WTC11 (cell line): ENCODE data around the gene PLEKHM3. TPM values are rescaled to one million over a fixed set of nuclear protein-coding genes. Genes with fewer than 3 reads are reported as not detected.

Experiments
- ATAC-seq: fragments of 200-7000 bp; cut with Tn5 transposase; 2 replicates; pipeline ENCODE4 v1.10.0; 2021; ENCODE audit warnings: mild to moderate bottlenecking, moderate library complexity
- CTCF ChIA-PET: fragments of 300-600 bp; sonication (Branson Sonifier 250); formaldehyde crosslinking; loops from one replicate; lab custom pipeline; 2021; ENCODE audit warnings: antibody characterized with exemption; lab: Charles Lee
- POLR2A ChIA-PET: fragments of 350-600 bp; sonication (Branson Sonifier 250); formaldehyde crosslinking; loops from one replicate; lab custom pipeline; 2021; ENCODE audit warnings: antibody characterized with exemption; lab: Charles Lee
- DNase-seq: peaks from one replicate; pipeline ENCODE4 v3.0.0; 2021; ENCODE audit warnings: low spot score
- H3K27ac Mint-ChIP-seq: 2 replicates; pipeline ENCODE4 v1.8.0; 2021; ENCODE audit warnings: mixed read lengths
- H3K27me3 Mint-ChIP-seq: 2 replicates; pipeline ENCODE4 v1.8.0; 2021; ENCODE audit warnings: low read depth, mild to moderate bottlenecking, moderate library complexity, mixed read lengths
- H3K36me3 Mint-ChIP-seq: 2 replicates; pipeline ENCODE4 v1.8.0; 2021; ENCODE audit warnings: mixed read lengths
- H3K4me1 Mint-ChIP-seq: 2 replicates; pipeline ENCODE4 v1.8.0; 2022; ENCODE audit warnings: mixed read lengths
- H3K4me3 Mint-ChIP-seq: 2 replicates; pipeline ENCODE4 v1.8.0; 2021; ENCODE audit warnings: mild to moderate bottlenecking, moderate library complexity, mixed read lengths
- H3K9me3 Mint-ChIP-seq: 2 replicates; pipeline ENCODE4 v1.8.0; 2021; ENCODE audit warnings: mixed read lengths
- CDX4 ChIP-seq: fragments of 250-450 bp; sonication (Bioruptor Pico); IDR thresholded peaks from 2 replicates; pipeline ENCODE4 v1.9.0; 2021; ENCODE audit warnings: moderate library complexity, mild to moderate bottlenecking, inconsistent platforms, borderline replicate concordance
- FOXJ3 ChIP-seq: sonication (generic); formaldehyde crosslinking; IDR thresholded peaks from 2 replicates; pipeline ENCODE4 v1.9.0; 2021; ENCODE audit warnings: missing genetic modification reagents, mild to moderate bottlenecking, borderline replicate concordance
- GRHL2 ChIP-seq: fragments of 250-450 bp; sonication (Bioruptor Pico); IDR thresholded peaks from 2 replicates; pipeline ENCODE4 v1.8.0; 2022; ENCODE audit warnings: mild to moderate bottlenecking, moderate library complexity; ENCODE audit not compliant: insufficient replicate concordance, severe bottlenecking
- HMGXB4 ChIP-seq: sonication (generic); formaldehyde crosslinking; IDR thresholded peaks from 2 replicates; pipeline ENCODE4 v1.8.1; 2023; ENCODE audit warnings: mild to moderate bottlenecking, moderate library complexity, missing genetic modification reagents
- MXD4 ChIP-seq: fragments of 250-450 bp; sonication (Bioruptor Pico); IDR thresholded peaks from 2 replicates; pipeline ENCODE4 v1.8.0; 2021; ENCODE audit warnings: mild to moderate bottlenecking, moderate library complexity, borderline replicate concordance
- NFE2L1 ChIP-seq: sonication (generic); formaldehyde crosslinking; IDR thresholded peaks from 2 replicates; pipeline ENCODE4 v1.8.1; 2023; ENCODE audit warnings: missing genetic modification reagents
- NFYB ChIP-seq: sonication (generic); formaldehyde crosslinking; conservative IDR thresholded peaks from 2 replicates; pipeline ENCODE4 v1.8.0; 2022; ENCODE audit warnings: low read depth, missing genetic modification reagents
- SMAD3 ChIP-seq: sonication (generic); formaldehyde crosslinking; IDR thresholded peaks from 2 replicates; pipeline ENCODE4 v1.8.0; 2022; ENCODE audit warnings: missing genetic modification reagents, mild to moderate bottlenecking, borderline replicate concordance
- SOX15 ChIP-seq: fragments of 250-450 bp; sonication (Bioruptor Pico); IDR thresholded peaks from 2 replicates; pipeline ENCODE4 v1.9.0; 2021; ENCODE audit warnings: mild to moderate bottlenecking
- ZNF121 ChIP-seq: sonication (generic); formaldehyde crosslinking; IDR thresholded peaks from 2 replicates; pipeline ENCODE4 v1.8.0; 2023; ENCODE audit warnings: missing genetic modification reagents
- ZNF232 ChIP-seq: sonication (generic); formaldehyde crosslinking; IDR thresholded peaks from 2 replicates; pipeline ENCODE4 v1.8.0; 2022; ENCODE audit warnings: mild to moderate bottlenecking, missing genetic modification reagents
- ZNF416 ChIP-seq: fragments of 250-450 bp; sonication (Bioruptor Pico); IDR thresholded peaks from 2 replicates; pipeline ENCODE4 v1.9.0; 2021; ENCODE audit warnings: mild to moderate bottlenecking, inconsistent platforms
- ZSCAN18 ChIP-seq: fragments of 250-450 bp; sonication (Bioruptor Pico); IDR thresholded peaks from 2 replicates; pipeline ENCODE4 v2.1.2; 2022; ENCODE audit warnings: mild to moderate bottlenecking, moderate library complexity
- total RNA-seq: library from RNA; stranded (reverse); gene quantifications from 3 replicates; pipeline ENCODE4 v1.2.3, GENCODE V29; 2021
- TF ChIP-seq, protein P1 (sequence below): sonication (generic); formaldehyde crosslinking; conservative IDR thresholded peaks from 2 replicates; pipeline ENCODE4 v1.8.1; 2023; ENCODE audit warnings: mild to moderate bottlenecking, low read depth, missing genetic modification reagents, moderate library complexity
- TF ChIP-seq, protein P2 (sequence below): sonication (generic); formaldehyde crosslinking; IDR thresholded peaks from 2 replicates; pipeline ENCODE4 v1.8.1; 2023; ENCODE audit warnings: mild to moderate bottlenecking, missing genetic modification reagents, moderate library complexity

Gene PLEKHM3
- total RNA-seq, 1 experiment from 2014 or later, result 5.8 TPM

GRCh38 chr2:208039376-208040110, 14.2 kb upstream of the PLEKHM3 start:
- Mint-ChIP-seq H3K27ac (no peak overlapping the region), H3K9me3 (peaks cover 7% of the 10 kb centered on the region), H3K4me1 (peaks cover 26% of the 10 kb centered on the region), H3K4me3 (no peak overlapping the region), H3K27me3 (no peaks in the 10 kb centered on the region), H3K36me3 (no peaks in the 10 kb centered on the region)
- DNase-seq (no peak), ATAC-seq (no peak)
- POLR2A ChIA-PET, result interaction anchor here (0.5 to 1.2 kb wide), 3 partner anchors 273 to 487 kb away, joined by 4 to 7 read pairs (median 5); partner anchors contain the start of gene CCNYL1
- no peak for TF ChIP-seq GRHL2 (CRISPR knock-in tag)
- TF ChIP-seq ZSCAN18, result no peak
- no peak for TF ChIP-seq CDX4 (CRISPR knock-in tag)
- CTCF ChIA-PET, result interaction anchor here (0.5 to 3.6 kb wide), 49 partner anchors 11 to 437 kb away, joined by 3 to 95 read pairs (median 7); partner anchors contain the start of genes CCNYL1, FZD5, METTL21A and PLEKHM3

GRCh38 chr2:208037564-208038487, 12.5 kb upstream of the PLEKHM3 start:
- no peak overlapping the region for H3K4me3 Mint-ChIP-seq
- POLR2A ChIA-PET, result no interaction called here
- 0 out of 2 replicates have a peak, but pooled peaks cover 4% of the 10 kb centered on the region for H3K36me3 Mint-ChIP-seq
- ATAC-seq (no peak), DNase-seq (no peak)
- no peak overlapping the region for H3K27ac Mint-ChIP-seq
- peaks cover 13% of the 10 kb centered on the region for H3K9me3 Mint-ChIP-seq
- H3K27me3 Mint-ChIP-seq, result no peaks in the 10 kb centered on the region
- TF ChIP-seq, protein P1, sequence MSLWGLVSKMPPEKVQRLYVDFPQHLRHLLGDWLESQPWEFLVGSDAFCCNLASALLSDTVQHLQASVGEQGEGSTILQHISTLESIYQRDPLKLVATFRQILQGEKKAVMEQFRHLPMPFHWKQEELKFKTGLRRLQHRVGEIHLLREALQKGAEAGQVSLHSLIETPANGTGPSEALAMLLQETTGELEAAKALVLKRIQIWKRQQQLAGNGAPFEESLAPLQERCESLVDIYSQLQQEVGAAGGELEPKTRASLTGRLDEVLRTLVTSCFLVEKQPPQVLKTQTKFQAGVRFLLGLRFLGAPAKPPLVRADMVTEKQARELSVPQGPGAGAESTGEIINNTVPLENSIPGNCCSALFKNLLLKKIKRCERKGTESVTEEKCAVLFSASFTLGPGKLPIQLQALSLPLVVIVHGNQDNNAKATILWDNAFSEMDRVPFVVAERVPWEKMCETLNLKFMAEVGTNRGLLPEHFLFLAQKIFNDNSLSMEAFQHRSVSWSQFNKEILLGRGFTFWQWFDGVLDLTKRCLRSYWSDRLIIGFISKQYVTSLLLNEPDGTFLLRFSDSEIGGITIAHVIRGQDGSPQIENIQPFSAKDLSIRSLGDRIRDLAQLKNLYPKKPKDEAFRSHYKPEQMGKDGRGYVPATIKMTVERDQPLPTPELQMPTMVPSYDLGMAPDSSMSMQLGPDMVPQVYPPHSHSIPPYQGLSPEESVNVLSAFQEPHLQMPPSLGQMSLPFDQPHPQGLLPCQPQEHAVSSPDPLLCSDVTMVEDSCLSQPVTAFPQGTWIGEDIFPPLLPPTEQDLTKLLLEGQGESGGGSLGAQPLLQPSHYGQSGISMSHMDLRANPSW (CRISPR knock-in tag), result no peak
- no peak for TF ChIP-seq ZNF416 (CRISPR knock-in tag)
- TF ChIP-seq FOXJ3 (CRISPR knock-in tag), result no peak
- TF ChIP-seq, all 79 proteins: peak for 0
- peaks cover 12% of the 10 kb centered on the region for H3K4me1 Mint-ChIP-seq
- CTCF ChIA-PET, result interaction anchor here (0.6 to 2.9 kb wide), 2 partner anchors 292 to 412 kb away, joined by 3 to 58 read pairs; no protein-coding TSS in a partner anchor

DNA sequence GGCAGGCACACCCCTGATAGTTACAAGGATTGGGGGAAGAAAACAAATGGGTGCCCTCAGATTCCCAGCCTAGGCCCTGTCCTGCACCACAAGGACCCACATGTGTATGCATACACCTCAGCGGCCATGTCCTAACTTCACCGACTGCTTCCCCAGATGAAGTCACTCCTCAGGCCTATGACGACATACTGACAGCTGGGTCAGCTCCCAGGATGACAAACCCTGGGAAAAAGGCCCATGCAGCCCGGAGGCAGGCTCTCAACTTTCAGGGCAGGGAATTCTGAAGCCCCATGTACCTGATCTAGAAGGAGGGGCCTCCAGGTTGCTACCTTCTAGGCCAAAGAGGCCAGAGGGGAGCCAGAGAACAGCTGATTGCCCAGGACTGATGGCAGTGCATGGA, 11.0 kb upstream of the PLEKHM3 start:
- ChIA-PET POLR2A (interaction anchor here (0.5 kb wide), 1 partner anchor 234 kb away, joined by 3 read pairs; no protein-coding TSS in a partner anchor), CTCF (no interaction called here)
- no peak for TF ChIP-seq SMAD3 (CRISPR knock-in tag)
- TF ChIP-seq ZNF232 (CRISPR knock-in tag), result no peak
- no peak for TF ChIP-seq NFE2L1 (CRISPR knock-in tag)
- no peak for TF ChIP-seq MXD4
- no peak for TF ChIP-seq ZNF121 (CRISPR knock-in tag)
- no peak for TF ChIP-seq NFYB (CRISPR knock-in tag)
- TF ChIP-seq, protein P2, sequence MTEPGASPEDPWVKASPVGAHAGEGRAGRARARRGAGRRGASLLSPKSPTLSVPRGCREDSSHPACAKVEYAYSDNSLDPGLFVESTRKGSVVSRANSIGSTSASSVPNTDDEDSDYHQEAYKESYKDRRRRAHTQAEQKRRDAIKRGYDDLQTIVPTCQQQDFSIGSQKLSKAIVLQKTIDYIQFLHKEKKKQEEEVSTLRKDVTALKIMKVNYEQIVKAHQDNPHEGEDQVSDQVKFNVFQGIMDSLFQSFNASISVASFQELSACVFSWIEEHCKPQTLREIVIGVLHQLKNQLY (CRISPR knock-in tag), result no peak
- TF ChIP-seq HMGXB4 (CRISPR knock-in tag), result no peak
- TF ChIP-seq SOX15 (CRISPR knock-in tag), result no peak
- no peak for ATAC-seq
- peaks cover 13% of the 10 kb centered on the region for H3K9me3 Mint-ChIP-seq
- no peak for DNase-seq
- H3K4me1 Mint-ChIP-seq, result peaks cover 10% of the 10 kb centered on the region
- 0 out of 2 replicates have a peak, but pooled peaks cover 4% of the 10 kb centered on the region for H3K36me3 Mint-ChIP-seq
- no peak overlapping the region for H3K27ac Mint-ChIP-seq
- no peaks in the 10 kb centered on the region for H3K27me3 Mint-ChIP-seq
- no peak overlapping the region for H3K4me3 Mint-ChIP-seq
